Activated CD4-positive, alpha-beta T cell treated with anti-CD3 and anti-CD28 coated beads, Interleukin-2, amount 10 ng/mL, durations not matched to agents 7 days and 5 days (primary cell): Measurements from ENCODE around the gene CD300LD. TPM values are rescaled to one million over a fixed set of nuclear protein-coding genes. Genes with fewer than 3 reads are reported as not detected.

Source experiments
- CTCF ChIA-PET: fragments of 350-600 bp; sonication (Branson Sonifier 250); formaldehyde crosslinking; loops from one replicate; lab custom pipeline; 2021; ENCODE audit warnings: antibody characterized with exemption; lab: Charles Lee
- POLR2A ChIA-PET: fragments of 350-600 bp; sonication (Branson Sonifier 250); formaldehyde crosslinking; loops from one replicate; lab custom pipeline; 2021; ENCODE audit warnings: antibody characterized with exemption; lab: Charles Lee
- DNase-seq: peaks from one replicate; pipeline ENCODE4 v3.0.0-alpha.2; 2020
- H3K27ac Mint-ChIP-seq: one replicate; pipeline ENCODE4 v1.8.0; 2021; ENCODE audit warnings: mild to moderate bottlenecking, moderate library complexity, mixed read lengths
- H3K27me3 Mint-ChIP-seq: one replicate; pipeline ENCODE4 v1.8.0; 2021; ENCODE audit warnings: mixed read lengths
- H3K36me3 Mint-ChIP-seq: one replicate; pipeline ENCODE4 v1.8.0; 2021; ENCODE audit warnings: low read depth, mixed read lengths
- H3K4me1 Mint-ChIP-seq: one replicate; pipeline ENCODE4 v1.8.0; 2021; ENCODE audit warnings: mixed read lengths
- H3K4me3 Mint-ChIP-seq: one replicate; pipeline ENCODE4 v1.8.0; 2021; ENCODE audit warnings: mild to moderate bottlenecking, moderate library complexity, mixed read lengths
- H3K9me3 Mint-ChIP-seq: one replicate; pipeline ENCODE4 v1.8.0; 2021; ENCODE audit warnings: mixed read lengths
- total RNA-seq, 2 experiments: library from RNA; stranded (reverse); gene quantifications; one replicate each; pipeline ENCODE4 v1.2.3, GENCODE V29; 2021

Gene CD300LD
- total RNA-seq, 2 experiments from 2014 or later: 0.15 TPM; not detected in 1

DNA sequence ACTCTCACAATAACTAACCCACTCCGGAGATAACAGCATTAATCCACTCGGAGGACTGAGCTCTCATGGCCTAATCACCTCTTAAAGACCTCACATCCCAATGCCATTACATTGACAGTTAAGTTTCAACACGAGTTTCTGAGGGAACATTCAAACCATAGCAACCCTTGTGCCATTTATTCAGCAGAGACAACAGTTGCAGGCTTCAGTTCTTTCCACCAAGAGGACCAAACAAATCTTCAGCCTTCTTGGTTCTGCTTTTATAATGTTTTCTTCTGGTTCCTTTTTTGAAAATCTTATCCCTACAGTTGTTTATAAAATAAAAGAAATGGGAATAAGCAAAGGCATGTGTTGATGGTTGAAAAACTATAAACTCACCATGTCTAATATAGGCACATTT, 33.6 kb upstream of the CD300LD start:
- no peaks in the 10 kb centered on the region for H3K36me3 Mint-ChIP-seq
- no peak for DNase-seq
- H3K9me3 Mint-ChIP-seq: peaks cover 5% of the 10 kb centered on the region
- POLR2A ChIA-PET: no interaction called here
- H3K27me3 Mint-ChIP-seq: peaks cover 56% of the 10 kb centered on the region
- CTCF ChIA-PET: interaction anchor here (0.6 to 1.0 kb wide), 2 partner anchors 32 to 389 kb away, joined by 5 read pairs; no protein-coding TSS in a partner anchor
- H3K27ac Mint-ChIP-seq: no peak overlapping the region
- no peaks in the 10 kb centered on the region for H3K4me1 Mint-ChIP-seq
- no peak overlapping the region for H3K4me3 Mint-ChIP-seq

DNA sequence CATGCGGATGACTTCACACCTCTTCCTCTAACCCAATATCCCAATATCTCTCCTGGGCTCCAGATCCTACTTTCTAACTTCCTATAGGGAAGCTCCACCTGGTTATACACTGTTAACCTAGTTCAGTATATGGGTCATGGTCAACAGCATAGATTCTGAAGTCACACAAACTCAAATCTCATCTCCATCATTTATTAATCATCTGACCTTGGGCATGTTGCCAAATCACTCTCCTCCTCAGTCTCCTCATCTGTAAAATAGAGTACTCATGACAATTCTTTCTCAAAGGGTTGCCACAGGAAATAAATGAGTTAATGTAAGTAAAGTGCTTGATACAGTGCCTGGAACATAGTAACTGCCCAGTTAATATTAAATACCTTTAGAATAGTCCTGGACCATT, 32.0 kb upstream of the CD300LD start:
- Mint-ChIP-seq H3K27me3 (peaks cover 54% of the 10 kb centered on the region), H3K36me3 (no peaks in the 10 kb centered on the region), H3K4me1 (no peaks in the 10 kb centered on the region), H3K4me3 (no peak overlapping the region), H3K9me3 (peaks cover 5% of the 10 kb centered on the region), H3K27ac (no peak overlapping the region)
- CTCF ChIA-PET: no interaction called here
- POLR2A ChIA-PET: no interaction called here
- DNase-seq: no peak

DNA sequence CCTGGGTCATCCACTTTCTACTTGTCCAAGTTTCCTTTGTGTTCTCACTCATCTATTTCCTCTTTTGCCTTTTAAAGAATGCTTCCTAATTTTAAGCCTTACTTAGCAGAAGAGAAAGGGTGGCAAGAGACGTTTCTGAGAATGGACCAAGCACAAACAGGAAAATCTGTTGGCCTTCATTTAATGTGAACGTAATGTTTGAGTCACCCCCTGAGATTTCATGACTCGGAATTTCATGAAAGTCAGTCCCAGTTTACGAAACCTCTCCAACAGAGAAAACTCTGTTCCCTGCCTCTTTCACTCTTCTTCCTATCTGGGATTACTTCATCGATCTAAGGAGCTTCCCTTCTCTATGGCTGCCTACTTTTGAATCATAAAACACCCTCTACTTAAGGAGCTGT, 31.6 kb upstream of the CD300LD start, which contains the start of gene CD300E:
Gene CD300E, minus strand, starts transcription at position 46 of the 401 bp plus-strand sequence. CDS start 117 bp downstream, outside the sequence.
- no peaks in the 10 kb centered on the region for H3K4me1 Mint-ChIP-seq
- H3K4me3 Mint-ChIP-seq: no peak within 1 kb of the TSS
- no peak within 1 kb of the TSS for H3K27ac Mint-ChIP-seq
- ChIA-PET CTCF (no interaction called here), POLR2A (no interaction called here)
- peaks cover 58% of the 10 kb centered on the region for H3K27me3 Mint-ChIP-seq
- H3K36me3 Mint-ChIP-seq: no peaks in the 10 kb centered on the region
- DNase-seq: no peak
- H3K9me3 Mint-ChIP-seq: peaks cover 5% of the 10 kb centered on the region

DNA sequence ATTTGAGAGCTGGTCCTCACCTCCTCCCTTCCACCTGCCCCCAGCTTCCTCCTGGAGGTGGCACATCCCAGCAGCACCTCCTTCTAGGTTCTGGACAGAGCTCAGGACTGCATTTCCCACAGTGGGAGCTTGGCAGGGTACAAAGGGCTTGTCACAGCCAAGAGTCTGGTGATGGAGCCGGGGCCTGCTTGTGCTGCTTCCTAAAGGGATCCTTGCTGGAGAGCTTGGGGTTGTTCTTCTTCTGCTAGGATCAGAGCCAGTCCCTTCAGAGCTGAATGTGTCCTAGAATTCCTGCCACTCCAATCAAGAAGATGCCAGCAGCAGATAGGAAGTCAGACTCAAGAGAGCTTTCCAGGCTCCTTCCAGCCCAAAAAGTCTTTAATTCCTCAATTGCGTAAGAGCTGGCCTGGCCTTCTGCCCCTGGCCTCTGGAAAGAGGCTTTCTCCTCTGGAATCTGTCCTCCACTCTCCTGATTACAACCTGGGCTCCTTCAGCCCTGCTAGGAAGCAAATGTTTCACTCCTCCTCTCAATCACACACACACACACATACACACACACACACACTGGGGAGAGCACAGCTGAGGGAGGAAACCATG, 27.1 kb upstream of the CD300LD start:
- ChIA-PET POLR2A (no interaction called here), CTCF (interaction anchor here (0.7 to 1.3 kb wide), 4 partner anchors 9 to 106 kb away, joined by 3 to 7 read pairs (median 3); no protein-coding TSS in a partner anchor)
- H3K27me3 Mint-ChIP-seq: peaks cover 58% of the 10 kb centered on the region
- H3K9me3 Mint-ChIP-seq: no peaks in the 10 kb centered on the region
- no peak overlapping the region for H3K27ac Mint-ChIP-seq
- H3K36me3 Mint-ChIP-seq: no peaks in the 10 kb centered on the region
- no peak for DNase-seq
- H3K4me3 Mint-ChIP-seq: no peak overlapping the region
- H3K4me1 Mint-ChIP-seq: no peaks in the 10 kb centered on the region

DNA sequence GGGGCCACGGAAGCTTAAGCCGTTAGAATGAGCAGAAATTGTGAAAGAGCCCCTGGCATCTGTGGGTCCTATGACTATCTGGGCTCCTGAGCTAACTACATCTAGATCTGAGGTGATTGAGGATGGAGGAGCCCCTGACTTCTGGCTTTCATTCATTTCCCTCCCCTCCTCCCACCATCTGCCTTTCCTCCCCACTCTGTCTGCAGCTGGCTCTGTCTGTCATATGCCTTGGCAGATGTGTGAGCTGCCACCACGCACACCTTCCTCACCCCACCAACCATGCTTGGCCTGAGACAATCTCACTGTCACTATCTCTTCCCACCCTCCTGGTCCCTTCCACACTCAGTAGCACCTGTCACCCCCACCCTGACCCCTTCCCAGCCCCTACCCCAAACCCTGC, 26.4 kb upstream of the CD300LD start:
- Mint-ChIP-seq H3K27ac (no peak overlapping the region), H3K9me3 (no peaks in the 10 kb centered on the region), H3K36me3 (no peaks in the 10 kb centered on the region), H3K4me3 (no peak overlapping the region), H3K4me1 (no peaks in the 10 kb centered on the region), H3K27me3 (peaks cover 57% of the 10 kb centered on the region)
- CTCF ChIA-PET: interaction anchor here (1.3 kb wide), 1 partner anchor 28 kb away, joined by 7 read pairs; no protein-coding TSS in a partner anchor
- POLR2A ChIA-PET: no interaction called here
- DNase-seq: no peak

DNA sequence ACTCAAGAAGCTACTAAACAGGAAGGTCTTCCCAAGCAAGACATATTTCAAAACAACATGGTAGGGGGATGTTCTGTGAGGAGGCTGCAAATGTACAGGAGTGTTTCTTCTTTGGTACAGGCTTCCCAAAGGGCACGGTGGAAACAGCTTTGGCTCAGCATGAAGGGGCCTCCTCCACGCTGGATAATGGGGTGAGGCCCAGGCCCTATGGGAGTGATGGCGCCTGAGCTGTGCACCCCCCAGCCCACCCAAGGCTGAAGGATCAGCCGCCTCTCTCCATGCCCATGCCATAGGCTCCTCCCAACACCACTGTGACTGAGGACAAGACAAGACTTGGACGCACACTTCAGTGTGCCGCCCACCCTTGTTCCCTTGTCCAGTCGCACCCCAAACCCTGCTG, 24.6 kb upstream of the CD300LD start:
- DNase-seq: no peak
- H3K36me3 Mint-ChIP-seq: no peaks in the 10 kb centered on the region
- CTCF ChIA-PET: interaction anchor here (0.6 to 1.3 kb wide), 3 partner anchors 11 to 158 kb away, joined by 3 read pairs; no protein-coding TSS in a partner anchor
- H3K4me1 Mint-ChIP-seq: peaks cover 11% of the 10 kb centered on the region
- peaks cover 44% of the 10 kb centered on the region for H3K27me3 Mint-ChIP-seq
- POLR2A ChIA-PET: no interaction called here
- no peak overlapping the region for H3K27ac Mint-ChIP-seq
- H3K9me3 Mint-ChIP-seq: no peaks in the 10 kb centered on the region
- no peak overlapping the region for H3K4me3 Mint-ChIP-seq

DNA sequence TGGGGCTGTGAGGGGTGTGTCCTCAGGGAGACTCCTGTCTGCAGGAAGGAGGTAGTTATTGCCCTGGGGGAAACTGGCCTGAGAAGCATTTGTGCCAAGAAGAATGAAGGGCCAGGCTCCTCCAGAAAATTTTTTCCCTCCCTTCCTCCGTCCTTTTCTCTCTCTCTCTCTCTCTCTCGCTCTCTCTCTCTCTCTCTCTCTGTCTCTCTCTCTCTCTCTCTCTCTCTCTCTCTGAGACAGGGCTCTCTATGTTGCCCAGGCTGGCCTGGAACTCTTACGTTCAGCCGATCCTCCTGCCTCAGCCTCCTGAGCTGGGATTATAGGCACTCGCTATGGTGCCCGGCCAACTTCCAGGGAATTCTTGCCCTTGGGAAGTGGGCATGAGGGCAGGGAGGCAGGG, 20.0 kb upstream of the CD300LD start:
- peaks cover 31% of the 10 kb centered on the region for H3K27me3 Mint-ChIP-seq
- H3K9me3 Mint-ChIP-seq: no peaks in the 10 kb centered on the region
- CTCF ChIA-PET: interaction anchor here (1.0 kb wide), 1 partner anchor 23 kb away, joined by 4 read pairs; no protein-coding TSS in a partner anchor
- no peak overlapping the region for H3K27ac Mint-ChIP-seq
- DNase-seq: no peak
- no peak overlapping the region for H3K4me3 Mint-ChIP-seq
- H3K36me3 Mint-ChIP-seq: no peaks in the 10 kb centered on the region
- H3K4me1 Mint-ChIP-seq: peaks cover 11% of the 10 kb centered on the region
- POLR2A ChIA-PET: interaction anchor here (0.7 kb wide), 1 partner anchor 243 kb away, joined by 4 read pairs; no protein-coding TSS in a partner anchor

DNA sequence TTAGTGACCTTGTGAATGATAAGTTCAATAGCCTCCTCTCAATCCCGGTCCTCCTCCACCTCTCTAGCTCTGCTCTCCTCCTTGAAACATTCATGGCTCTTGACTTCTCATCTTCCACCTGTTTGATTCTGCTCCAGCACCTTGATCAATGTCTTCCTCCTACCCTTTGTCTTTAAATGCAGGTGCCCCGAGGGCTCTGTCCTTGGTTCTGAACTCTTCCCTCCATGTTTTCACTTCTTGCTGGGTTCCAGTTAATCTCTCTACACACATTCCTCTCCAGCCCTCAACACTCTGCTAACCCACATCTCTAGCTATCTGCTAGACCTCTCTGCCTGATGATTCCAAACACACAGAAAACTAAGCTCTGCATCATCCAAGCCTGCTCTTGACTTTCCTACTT, 18.0 kb upstream of the CD300LD start:
- POLR2A ChIA-PET: no interaction called here
- no peak overlapping the region for H3K27ac Mint-ChIP-seq
- H3K27me3 Mint-ChIP-seq: peaks cover 26% of the 10 kb centered on the region
- no peak overlapping the region for H3K4me3 Mint-ChIP-seq
- H3K36me3 Mint-ChIP-seq: no peaks in the 10 kb centered on the region
- CTCF ChIA-PET: interaction anchor here (1.1 to 1.4 kb wide), 4 partner anchors 9 to 161 kb away, joined by 3 to 4 read pairs (median 3); no protein-coding TSS in a partner anchor
- DNase-seq: peak; percentile 35
- peaks cover 11% of the 10 kb centered on the region for H3K4me1 Mint-ChIP-seq
- H3K9me3 Mint-ChIP-seq: no peaks in the 10 kb centered on the region

DNA sequence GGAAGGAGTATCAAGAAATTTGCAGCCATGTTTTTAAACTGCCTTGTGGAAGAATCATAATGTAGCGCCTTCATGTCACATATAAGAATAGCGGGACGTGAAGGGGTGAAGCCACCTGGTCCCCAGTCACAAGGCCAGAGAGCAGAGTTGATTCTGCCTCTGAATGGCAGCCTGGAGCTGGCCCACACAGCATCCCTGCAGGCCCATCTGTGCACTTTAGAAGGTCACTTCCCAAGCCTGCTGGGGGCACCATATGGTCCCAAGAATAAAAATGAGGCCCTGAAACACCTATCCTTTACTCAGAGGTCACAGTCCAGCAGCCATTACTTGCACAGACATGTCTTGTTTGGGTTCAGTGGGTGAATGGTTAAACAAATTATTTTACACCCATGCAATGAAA, 16.4 kb upstream of the CD300LD start:
- no peak for DNase-seq
- H3K4me3 Mint-ChIP-seq: no peak overlapping the region
- CTCF ChIA-PET: no interaction called here
- H3K27ac Mint-ChIP-seq: no peak overlapping the region
- H3K9me3 Mint-ChIP-seq: no peaks in the 10 kb centered on the region
- POLR2A ChIA-PET: no interaction called here
- peaks cover 17% of the 10 kb centered on the region for H3K4me1 Mint-ChIP-seq
- peaks cover 20% of the 10 kb centered on the region for H3K27me3 Mint-ChIP-seq
- H3K36me3 Mint-ChIP-seq: no peaks in the 10 kb centered on the region

DNA sequence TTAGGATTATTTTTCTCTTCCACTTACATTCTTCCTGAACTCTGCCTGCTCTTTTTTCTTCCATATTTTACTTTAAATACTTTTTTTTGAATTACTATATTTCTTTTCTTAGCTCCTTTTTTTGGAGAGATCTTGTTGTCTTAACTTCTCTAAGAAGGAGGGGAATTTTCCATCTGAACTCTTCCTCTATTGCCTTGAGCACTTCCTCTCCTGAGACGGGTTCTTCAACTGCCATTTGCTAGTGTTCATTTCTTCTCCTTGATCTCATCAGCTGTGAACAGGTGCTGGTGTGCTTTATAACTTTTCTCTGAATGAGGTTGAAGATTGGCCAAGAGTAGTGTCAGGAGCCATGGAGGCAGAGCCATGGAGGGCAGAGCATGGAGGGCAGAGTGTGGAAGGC, 15.1 kb upstream of the CD300LD start:
- Mint-ChIP-seq H3K4me1 (peaks cover 21% of the 10 kb centered on the region), H3K9me3 (no peaks in the 10 kb centered on the region), H3K4me3 (no peak overlapping the region), H3K27ac (no peak overlapping the region), H3K27me3 (peaks cover 24% of the 10 kb centered on the region), H3K36me3 (no peaks in the 10 kb centered on the region)
- ChIA-PET CTCF (interaction anchor here (0.6 kb wide), 1 partner anchor 46 kb away, joined by 3 read pairs; no protein-coding TSS in a partner anchor), POLR2A (no interaction called here)
- no peak for DNase-seq

DNA sequence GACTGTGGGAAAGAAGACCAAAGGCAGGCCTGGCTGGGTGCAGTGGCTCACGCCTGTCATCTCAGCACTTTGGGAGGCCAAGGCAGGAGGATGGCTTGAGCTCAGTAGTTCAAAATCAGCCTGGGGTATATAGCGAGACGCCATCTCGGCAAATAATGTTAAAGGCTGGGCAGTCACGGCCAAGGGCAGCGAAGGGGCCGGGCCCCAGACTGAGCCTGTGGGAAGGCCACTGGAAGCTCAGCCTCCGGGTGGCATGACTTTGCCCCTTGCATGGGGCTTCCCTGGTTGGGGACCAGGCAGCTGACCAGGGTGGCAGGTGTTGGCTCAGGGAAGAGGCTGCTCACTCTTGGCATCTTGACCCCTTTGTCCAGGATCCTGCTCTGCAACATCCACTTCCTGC, 14.0 kb upstream of the CD300LD start:
- ChIA-PET CTCF (no interaction called here), POLR2A (interaction anchor here (0.6 kb wide), 1 partner anchor 9 kb away, joined by 3 read pairs; no protein-coding TSS in a partner anchor)
- no peaks in the 10 kb centered on the region for H3K36me3 Mint-ChIP-seq
- H3K4me1 Mint-ChIP-seq: peaks cover 26% of the 10 kb centered on the region
- no peak overlapping the region for H3K4me3 Mint-ChIP-seq
- H3K27ac Mint-ChIP-seq: no peak overlapping the region
- no peaks in the 10 kb centered on the region for H3K9me3 Mint-ChIP-seq
- H3K27me3 Mint-ChIP-seq: peaks cover 21% of the 10 kb centered on the region
- DNase-seq: no peak

DNA sequence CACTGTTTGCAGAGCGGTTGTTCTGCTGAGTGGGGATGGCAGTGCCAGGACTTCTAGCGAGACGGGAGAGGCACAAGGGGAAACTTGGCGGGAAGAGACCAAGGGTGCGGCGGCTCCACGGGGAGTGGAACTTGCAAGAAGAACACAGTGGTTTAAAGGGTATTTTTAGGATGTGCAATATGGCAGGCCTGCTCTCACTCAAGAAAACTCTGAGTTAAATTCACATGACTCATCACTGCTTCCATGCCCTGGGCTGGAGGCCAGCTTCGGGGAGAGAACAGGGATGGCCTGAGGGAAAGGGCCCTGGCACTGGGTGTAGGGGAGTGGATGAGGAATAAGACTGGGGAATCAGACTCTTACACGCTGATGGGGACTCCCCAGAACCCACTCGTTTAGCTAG, 13.3 kb upstream of the CD300LD start:
- Mint-ChIP-seq H3K36me3 (no peaks in the 10 kb centered on the region), H3K4me1 (peaks cover 26% of the 10 kb centered on the region), H3K27me3 (peaks cover 25% of the 10 kb centered on the region), H3K4me3 (no peak overlapping the region), H3K27ac (no peak overlapping the region), H3K9me3 (no peaks in the 10 kb centered on the region)
- POLR2A ChIA-PET: no interaction called here
- DNase-seq: no peak
- CTCF ChIA-PET: no interaction called here

DNA sequence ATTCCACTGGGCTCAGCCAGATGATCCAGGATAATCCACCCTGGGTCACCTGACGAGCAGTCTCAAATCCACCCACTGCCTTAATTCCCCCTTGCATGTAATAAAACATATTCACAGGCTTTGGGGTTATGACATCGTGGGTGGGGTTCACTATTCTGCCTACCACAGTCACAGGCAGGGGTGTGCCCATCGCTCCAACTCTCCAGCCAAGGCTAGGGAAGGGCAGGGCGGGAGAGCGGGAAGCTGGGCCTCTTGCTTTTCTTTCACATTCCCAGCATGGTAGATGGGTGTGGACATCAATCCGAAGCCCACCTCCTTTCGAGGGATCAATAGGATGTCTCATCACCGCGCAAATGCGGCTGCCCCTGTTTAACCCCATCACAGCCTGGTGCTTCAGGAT, 12.7 kb upstream of the CD300LD start:
- peaks cover 26% of the 10 kb centered on the region for H3K4me1 Mint-ChIP-seq
- H3K36me3 Mint-ChIP-seq: no peaks in the 10 kb centered on the region
- H3K27me3 Mint-ChIP-seq: peaks cover 25% of the 10 kb centered on the region
- POLR2A ChIA-PET: no interaction called here
- H3K9me3 Mint-ChIP-seq: no peaks in the 10 kb centered on the region
- DNase-seq: no peak
- CTCF ChIA-PET: no interaction called here
- H3K27ac Mint-ChIP-seq: no peak overlapping the region
- H3K4me3 Mint-ChIP-seq: no peak overlapping the region
